AG20443 (cell line): Measurements from ENCODE around the gene TENT5C.

ENCODE experiments used
- DNase-seq: peaks from one replicate; pipeline ENCODE4 v3.0.0; 2012; ENCODE audit warnings: low spot score, mixed read lengths

The TENT5C gene

DNA sequence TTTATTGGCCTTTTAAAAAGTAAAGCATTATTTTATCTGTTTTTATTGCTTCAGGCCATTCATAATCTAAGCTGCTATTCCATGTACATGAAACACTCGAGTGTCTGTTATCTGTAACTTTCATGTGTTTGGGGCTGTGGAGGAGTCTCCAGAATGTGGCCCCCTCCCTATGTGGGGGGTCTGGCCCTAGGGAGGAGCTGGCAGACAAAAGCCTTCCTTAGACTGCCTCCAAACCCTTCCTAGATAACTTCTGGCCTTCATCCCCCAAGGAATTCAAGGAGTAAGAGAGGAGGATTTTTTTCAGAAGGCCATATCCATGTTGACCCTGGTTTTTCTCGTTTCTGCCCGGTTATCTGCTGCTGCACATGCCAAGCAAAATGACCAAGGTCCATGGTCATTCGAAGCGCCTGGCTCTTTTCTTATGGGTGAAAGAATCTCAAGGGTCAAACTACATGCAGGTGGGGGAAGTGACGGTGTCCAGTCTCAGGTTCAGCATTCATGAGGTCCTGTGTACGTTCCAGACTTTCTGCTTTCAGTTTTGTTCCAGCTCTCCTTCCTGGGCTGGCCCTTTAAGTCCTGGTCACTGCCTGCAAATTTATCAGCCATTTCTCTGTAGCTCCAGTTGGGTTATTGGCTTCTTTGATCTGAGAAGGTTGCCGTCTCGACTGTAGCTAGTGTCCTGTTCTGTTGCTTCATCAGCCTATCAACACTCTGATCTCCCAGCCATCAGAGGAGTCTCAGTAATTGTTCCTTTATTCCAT, 8.3 kb downstream of the TENT5C start:
- DNase-seq, result no peak

DNA sequence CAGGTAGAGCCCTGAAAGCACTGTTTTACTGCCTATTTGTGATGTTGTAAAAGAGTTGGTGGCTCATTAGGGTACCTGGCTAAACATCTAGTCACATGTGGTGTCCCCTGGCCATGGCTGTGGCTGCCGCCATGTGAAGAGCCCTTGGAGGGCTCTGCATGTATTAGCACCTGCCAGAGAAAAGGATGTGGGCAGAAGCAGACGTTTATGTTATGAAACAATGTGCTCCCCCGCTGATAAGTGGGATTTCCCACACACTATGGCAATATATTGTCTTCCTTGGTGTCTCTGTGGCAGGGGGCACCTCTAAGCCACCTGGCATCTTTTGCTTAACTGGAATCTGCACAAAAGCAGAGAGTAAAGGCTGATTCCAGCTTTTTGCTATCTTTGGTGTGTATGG, 9.6 kb downstream of the TENT5C start:
- no peak for DNase-seq

DNA sequence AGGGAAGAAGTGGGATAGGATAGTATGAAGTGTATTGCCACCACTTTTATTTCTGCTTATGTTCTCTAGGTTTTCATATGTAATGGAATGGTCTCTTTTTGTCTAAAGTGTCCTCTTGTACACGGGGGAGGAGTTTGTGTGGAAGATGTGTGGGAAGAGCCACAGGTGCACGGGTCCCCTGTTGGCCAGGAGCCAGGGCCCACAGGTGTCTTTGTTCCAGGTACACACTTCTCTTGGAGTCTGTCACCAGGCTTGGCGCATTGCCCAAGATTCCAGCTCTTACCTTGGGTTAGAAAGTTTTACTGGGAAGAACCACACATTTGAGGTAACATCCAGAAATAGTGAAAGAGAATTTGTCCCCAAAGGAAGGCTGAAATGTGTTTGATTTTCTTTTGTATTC, 10.5 kb downstream of the TENT5C start:
- DNase-seq, result no peak

DNA sequence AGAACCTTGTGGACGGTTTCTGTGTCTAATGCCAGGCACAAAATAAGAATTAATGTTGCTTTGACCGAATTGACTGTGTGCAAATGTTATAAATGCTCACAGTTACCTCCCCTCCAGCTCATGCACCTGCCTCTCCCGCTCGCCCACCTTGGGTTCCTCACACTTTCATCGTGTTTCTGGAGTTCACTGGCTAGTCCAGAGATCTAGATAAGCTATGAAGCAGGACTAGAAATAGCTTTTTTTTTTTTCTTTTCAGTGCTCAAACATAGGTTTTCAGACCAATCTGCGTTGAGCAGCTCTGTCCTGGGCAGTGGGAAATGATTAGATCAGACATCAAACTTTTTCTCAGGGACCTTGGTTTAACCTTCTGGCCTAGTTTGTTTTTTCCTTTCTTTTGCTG, 11.1 kb downstream of the TENT5C start:
- DNase-seq, result no peak

DNA sequence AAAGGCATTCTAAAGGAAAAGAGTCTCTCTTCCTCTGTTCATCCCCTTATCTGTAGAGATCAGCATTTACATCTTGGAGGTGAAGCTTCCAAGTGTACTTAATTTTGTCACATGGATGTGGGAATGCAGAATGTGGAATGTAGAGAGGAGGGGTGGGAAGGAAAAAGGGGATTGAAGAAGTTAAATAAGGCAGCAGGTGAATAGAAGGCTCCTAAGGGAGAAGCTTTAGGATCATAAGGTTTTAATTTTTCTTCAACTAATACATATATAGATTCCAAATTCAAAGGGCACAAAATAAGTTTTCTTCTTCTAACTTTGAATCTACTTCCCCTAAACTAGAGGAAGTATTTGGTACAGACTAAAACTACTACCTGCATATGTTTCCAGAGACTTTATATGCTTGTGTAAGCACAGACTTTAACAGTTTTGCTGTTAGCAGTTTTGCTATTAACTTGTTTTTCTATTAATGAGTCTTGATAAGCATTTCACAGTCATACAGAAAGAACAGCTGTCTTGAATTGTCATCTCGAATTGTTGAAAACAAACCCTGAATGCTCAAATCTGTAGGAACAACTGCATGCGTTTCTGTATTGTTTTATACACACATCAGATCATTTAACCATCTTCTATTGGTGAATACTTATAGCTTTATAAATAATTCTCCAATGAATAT, 12.7 kb downstream of the TENT5C start:
- no peak for DNase-seq

DNA sequence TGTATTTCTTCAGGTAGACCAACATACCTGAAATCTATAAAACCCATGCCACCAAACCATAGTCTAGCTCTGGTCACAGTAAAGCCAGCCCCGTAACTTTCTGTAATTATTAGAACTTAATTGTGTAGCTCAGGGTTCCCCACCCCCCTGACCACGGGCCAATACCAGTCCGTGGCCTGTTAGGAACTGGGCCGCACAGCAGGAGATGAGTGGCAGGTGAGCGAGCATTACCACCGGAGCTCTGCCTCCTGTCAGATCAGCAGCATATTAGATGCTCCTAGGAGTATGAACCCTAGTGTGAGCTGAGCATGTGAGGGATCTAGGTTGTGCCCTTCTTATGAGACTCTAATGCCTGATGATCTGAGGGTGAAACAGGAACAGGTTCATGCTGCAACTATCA, 14.6 kb downstream of the TENT5C start:
- no peak for DNase-seq

DNA sequence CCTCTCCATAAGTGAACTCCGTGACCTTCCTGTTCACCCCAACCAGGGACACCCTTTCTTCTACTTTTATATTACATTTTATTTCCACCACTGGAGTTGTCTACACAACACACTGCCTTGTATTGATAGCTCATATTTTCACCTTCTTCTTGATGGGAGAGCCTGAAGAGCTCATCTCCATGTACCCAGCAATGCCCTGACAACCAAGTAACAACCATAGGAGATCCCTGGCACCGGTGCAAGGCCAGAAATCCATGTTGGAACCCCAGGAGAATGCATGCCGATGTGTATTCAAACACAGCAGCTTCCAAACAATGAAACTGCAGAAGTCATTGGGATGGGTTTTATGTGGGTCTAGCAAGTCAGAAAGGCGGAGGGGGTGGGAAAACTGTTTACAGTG, 15.5 kb downstream of the TENT5C start:
- no peak for DNase-seq

DNA sequence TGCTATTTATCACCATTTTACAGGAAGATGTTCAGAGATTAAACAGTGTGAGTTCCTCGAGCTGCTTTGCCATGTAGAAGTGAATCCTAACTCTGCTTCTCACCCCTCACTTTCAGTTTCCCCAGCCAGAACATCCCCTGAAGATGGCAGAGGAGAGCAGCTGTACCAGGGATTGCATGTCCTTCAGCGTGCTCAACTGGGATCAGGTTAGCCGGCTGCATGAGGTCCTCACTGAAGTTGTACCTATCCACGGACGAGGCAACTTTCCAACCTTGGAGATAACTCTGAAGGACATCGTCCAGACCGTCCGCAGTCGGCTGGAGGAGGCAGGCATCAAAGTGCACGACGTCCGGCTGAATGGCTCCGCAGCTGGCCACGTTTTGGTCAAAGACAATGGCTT, 16.9 kb downstream of the TENT5C start:
- no peak for DNase-seq

DNA sequence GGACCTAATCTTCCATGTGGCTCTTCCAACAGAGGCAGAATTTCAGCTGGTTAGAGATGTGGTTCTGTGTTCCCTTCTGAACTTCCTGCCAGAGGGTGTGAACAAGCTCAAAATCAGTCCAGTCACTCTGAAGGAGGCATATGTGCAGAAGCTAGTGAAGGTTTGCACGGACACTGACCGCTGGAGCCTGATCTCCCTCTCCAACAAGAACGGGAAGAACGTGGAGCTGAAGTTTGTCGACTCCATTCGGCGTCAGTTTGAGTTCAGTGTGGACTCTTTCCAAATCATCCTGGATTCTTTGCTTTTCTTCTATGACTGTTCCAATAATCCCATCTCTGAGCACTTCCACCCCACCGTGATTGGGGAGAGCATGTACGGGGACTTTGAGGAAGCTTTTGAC, 17.3 kb downstream of the TENT5C start:
- DNase-seq, result no peak

DNA sequence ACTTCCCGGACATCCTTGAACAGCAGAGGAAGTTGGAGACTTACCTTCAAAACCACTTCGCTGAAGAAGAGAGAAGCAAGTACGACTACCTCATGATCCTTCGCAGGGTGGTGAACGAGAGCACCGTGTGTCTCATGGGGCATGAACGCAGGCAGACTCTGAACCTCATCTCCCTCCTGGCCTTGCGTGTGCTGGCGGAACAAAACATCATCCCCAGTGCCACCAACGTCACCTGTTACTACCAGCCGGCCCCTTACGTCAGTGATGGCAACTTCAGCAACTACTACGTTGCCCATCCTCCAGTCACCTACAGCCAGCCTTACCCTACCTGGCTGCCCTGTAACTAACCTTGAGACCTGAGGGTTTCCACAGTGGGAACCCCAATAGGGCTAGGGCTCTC, 17.9 kb downstream of the TENT5C start:
- DNase-seq, result no peak

DNA sequence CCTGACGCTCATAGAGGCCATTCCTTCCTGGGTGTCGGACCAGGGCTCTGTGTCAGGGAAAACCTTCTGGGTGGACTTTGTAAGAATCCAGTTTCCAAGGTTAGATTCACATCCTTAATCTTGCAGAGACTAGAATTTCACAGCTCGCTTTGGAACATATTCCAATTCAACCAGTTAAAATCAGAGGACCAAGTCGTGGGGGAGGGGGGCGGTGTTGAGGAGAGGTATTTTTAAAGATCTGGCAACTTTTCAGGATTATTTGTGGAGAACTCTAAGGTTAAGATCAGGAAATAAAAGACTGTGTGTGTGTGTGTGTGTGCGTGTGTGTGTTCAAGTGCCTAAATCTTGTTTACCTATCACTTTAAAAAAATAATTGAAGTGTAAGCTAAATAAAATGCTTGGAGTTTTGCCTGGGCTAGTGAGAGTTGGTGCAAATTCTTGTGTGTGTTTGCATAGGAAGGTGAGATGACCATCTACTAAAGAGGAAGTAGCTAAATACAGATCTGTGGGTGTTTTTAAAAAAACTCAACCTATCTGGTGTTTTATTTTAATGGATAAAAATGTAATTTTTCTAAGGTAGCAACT, 21.8 kb downstream of the TENT5C start:
- DNase-seq, result no peak

DNA sequence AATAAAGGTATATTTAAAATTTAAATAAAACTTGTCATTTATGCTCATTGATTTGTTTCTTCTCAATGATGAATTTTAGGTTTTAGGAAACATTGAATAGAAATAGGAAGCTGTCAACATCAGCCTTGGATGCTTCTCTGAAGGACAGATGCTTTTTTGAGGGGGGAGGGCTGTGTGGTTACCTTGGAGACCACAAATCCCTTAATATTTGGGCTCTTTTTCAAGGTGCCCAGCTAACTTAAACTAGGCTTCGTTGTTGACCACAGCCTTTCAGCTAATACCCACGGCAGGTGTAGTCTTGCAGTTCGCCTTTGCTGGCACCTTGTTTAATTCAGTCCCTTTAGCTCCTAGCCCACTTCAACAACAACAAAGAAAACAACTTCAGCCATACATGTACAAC, 22.5 kb downstream of the TENT5C start:
- DNase-seq, result no peak

DNA sequence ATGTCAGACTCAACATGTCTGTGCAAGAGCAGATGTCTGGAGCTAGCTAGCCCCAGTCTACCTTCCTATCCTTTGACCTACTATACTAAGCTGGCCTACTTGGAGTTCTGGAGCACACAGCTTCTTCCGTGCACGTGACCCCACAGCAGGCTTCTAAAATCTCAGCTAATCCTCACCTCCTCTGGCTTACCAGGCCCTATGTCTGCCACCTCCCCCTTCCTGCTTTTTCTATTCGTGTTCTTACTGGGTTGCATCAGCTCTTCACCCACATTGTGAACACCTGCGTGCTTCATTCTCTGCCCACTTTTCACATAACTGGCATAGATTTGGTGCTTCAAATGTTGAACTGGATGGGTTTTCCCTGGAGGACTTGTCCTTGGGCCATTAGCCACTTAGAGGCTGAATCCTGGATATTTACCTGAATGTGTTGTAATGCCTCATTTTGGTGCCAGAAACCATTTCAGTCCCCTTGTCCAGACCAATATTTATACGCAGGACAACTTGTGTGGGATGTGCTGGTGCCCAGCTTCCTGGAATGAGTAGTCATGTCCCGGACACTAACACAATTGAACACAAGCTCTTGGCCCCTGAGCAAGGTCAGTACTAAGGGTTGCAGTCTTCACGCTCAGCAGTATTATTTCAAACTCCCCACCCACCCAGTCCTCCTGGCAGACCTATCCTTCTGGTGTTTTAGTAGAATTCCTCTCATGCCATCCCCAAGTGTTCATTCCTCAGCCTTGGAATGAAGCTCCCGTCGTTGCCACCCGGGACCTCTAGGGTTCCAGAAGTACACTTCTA, 24.0 kb downstream of the TENT5C start:
- DNase-seq, result no peak

DNA sequence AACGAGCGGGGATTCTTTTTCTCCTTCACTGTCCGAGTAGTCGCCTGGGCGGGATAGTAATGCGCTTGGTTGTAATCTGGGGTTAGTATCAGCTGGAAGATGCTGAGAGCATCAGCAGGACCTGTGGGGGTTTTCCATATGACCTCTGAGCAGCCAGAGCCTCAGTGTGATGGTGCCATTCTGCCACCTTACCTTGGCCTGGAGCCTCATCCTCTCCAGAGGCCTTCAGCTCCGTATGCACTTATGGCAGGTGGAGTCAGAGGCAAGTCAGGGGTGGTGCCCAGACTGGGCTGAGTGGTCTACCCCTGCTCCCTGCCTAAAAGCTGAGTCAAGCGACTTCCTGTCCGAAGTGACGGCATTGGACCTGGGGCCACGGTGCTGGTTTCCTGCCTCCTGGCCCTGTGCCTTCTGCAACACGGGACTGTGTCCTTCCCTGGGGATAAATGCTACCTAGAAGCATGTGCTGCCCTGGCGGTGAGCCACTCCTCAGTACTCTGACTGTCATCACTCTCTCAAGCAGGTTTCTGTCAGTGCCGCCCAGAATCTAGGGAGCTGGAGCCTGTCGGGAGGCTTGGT, 24.7 kb downstream of the TENT5C start:
- DNase-seq, result no peak

DNA sequence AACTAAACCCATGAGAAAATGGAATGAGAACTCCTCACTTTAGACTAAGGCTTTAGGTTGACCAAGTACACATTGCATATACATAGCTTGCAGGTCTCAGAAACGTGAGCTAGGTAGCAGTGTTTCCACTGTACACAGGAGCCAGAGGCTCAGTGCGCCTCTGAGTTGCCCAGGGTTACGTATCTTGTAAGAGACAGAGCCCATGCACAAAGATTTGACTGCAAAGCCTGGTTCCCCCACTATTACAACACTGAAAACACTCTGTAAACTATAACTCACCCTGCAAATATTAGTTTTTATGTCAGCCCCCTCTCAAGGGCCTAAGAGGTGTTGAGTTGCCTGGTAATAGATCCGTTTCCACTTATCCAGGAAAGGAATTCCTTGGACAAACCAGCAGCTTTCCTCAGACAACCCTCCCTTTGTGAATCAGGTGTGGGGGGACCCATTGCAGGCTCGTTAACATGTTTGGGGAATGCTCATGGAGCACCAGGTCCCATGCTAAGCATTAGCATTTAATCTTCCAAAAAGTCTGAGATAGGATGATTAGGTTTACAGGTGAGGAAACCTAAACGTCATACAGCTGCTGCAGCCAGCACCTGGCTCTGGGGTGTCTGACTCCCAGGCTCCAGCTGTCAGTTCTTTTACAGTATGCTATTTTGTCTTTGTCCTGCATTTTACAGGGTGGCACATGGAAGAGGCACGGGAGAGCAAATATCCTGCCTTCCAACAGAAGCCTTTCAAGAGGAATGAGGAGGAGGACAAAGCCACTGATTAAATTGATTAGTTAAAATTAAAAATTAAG, 25.7 kb downstream of the TENT5C start:
- DNase-seq, result no peak

DNA sequence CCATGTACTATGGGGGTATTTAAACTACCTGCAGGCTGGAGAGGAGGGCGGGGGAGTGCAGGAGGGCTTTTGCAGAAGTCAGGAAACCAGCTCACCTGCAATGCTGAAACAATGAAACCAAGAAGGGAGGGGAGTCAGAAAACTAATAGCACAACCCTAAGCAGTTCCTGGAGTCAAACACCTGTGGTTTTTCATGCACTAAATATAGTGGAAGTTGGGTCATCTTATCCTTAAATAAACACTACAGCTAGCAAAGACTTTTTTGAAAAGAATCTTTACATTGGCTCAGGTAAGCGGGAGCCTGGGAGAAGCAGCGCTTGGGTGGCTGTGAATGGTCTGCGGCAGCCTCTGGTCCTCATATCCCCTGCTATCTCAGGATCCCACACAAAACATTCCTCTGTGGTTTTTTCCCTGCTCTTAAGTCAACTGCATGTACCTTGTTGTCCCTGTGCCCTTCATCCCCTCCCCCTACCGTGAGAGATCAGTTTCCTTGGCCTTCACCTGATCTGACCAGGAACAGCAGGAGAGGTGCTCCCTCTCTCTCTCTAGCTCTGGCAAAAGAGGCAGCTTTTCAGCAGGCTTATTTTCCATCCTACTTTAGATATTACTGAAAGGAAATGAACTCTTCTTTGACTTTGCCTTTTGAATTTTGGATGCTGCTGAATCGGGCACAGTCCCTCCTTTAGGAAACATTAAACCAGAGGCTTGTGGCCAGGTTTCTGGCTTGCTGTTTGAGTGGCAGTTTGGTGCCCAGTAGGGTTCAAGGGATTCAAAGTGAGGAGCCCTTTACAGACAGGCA, 26.6 kb downstream of the TENT5C start:
- DNase-seq, result no peak

DNA sequence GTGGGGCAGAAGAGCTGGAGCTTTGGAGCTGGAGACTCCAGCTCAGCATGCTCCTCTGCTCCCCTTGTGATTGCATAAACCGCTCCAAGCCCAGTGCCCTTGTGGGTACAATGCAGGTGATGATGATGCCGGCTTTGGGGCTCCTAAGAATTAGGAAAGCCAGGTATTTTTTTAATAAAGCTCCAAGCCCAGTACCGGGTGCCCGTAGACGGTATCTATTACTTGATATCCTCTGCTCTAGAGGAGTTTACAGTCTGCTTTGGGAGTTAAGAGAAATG, 27.2 kb downstream of the TENT5C start:
- DNase-seq, result no peak

DNA sequence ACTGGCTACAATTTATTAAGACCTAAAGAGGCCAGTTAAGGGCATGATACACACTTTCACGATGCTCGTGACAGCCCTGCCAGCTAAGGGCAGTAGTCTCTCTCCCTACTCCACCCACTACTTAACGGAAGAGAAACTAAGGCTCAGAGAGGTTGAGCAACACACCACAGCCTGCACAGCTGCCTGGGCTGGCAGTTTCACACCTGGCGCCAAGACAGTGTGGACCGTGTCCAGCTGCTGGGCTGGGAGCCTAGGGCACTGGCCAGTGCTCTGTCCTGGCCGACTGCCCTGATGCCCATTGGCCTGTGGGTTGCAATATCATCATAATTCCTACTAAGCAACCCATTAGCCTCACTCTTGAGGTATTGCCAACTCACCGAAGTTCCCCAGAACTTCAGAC, 27.6 kb downstream of the TENT5C start:
- no peak for DNase-seq

DNA sequence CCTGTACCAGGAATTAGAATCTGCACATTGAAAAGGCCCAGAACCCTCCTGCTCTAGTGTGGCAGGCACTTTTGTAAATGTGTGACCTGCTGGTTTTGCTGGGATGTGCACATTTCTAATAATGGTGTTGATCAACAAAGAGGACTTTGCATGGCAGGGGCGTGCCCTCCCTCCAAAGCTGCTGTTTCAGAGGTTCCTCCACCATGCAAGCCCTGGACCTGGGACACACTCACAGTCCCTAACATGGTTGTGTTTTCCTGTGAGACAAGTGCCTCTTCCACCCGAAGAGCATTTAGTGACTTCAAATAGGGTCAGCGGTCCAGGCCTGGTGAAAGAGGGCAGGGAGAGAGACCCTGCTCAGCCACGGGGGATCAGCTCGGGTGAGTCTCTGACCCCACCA, 28.1 kb downstream of the TENT5C start:
- no peak for DNase-seq

DNA sequence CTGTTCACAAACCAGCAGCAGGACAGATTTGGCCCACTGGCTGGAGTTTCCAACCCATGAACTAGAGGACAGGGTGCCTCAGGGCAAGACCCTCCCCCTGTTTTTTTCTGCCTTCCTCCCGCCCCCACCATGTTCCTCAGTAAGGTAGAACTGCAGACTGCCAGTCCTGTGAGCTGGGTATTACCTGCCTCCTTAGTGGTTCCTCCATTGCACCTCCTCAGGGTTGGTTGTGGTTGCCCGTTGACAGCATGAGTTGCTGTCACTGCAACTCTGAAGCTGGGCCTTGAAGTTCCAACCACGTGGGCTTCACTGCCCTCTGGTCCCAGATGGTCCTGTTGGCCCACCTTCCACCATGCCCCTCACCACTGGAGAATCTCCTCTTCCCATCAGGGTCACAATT, 28.8 kb downstream of the TENT5C start:
- DNase-seq, result no peak

DNA sequence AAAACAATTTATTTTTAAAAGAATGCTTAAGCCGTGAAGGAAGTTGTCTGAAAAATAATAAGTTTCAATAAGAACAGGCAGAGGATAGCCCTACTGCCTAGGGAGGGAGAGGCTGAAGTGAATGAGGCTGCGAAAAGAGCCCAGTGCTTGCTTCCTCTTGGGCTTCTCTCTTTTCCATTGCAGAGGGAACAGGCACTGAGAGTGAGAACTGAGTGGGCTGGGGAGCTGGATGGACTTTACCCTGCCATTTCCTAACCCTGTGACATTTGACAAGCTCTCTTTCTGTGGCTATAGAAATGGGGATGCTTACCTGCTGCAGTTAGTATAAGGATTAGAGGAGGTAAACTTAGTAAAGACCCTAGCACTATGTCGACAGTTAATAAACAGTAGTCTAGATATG, 30.0 kb downstream of the TENT5C start:
- no peak for DNase-seq
